AG09309 (cell line): Measurements from ENCODE around the gene CA10.

ENCODE experiments used
- DNase-seq: peaks from one replicate; pipeline ENCODE4 v3.0.0-alpha.2; 2010; ENCODE audit warnings: low read depth
- H3K4me3 ChIP-seq: 2 replicates; pipeline ENCODE4 v1.5.1; 2011; ENCODE audit warnings: mild to moderate bottlenecking, low read depth, low read length, moderate library complexity; ENCODE audit not compliant: control insufficient read depth
- CTCF ChIP-seq: IDR thresholded peaks from 2 replicates; pipeline ENCODE4 v1.5.1; 2011; ENCODE audit warnings: mild to moderate bottlenecking, low read depth, low read length, inconsistent platforms; ENCODE audit not compliant: insufficient read depth, control insufficient read depth; ENCODE audit errors: missing control alignments

The CA10 gene

GRCh38 chr17:51725185-51725584 is 433.3 kb downstream of the CA10 start:
- TF ChIP-seq CTCF: no peak
- no peak for DNase-seq
- H3K4me3 ChIP-seq: no peak overlapping the region

- no peak for TF ChIP-seq CTCF
- no peak overlapping the region for H3K4me3 ChIP-seq
- no peak for DNase-seq
Measured at GRCh38 chr17:51724043-51724580, 434.4 kb downstream of the CA10 start.

- no peak for TF ChIP-seq CTCF
- DNase-seq: no peak
- H3K4me3 ChIP-seq: no peak overlapping the region
Measured at GRCh38 chr17:51722994-51723393, 435.5 kb downstream of the CA10 start.

GRCh38 chr17:51721730-51722129 is 436.8 kb downstream of the CA10 start:
- DNase-seq: no peak
- TF ChIP-seq CTCF: no peak
- no peak overlapping the region for H3K4me3 ChIP-seq

GRCh38 chr17:51720439-51720838 is 438.1 kb downstream of the CA10 start:
- no peak for TF ChIP-seq CTCF
- no peak overlapping the region for H3K4me3 ChIP-seq
- no peak for DNase-seq

GRCh38 chr17:51718983-51719382 is 439.5 kb downstream of the CA10 start:
- TF ChIP-seq CTCF: no peak
- no peak overlapping the region for H3K4me3 ChIP-seq
- DNase-seq: no peak

- DNase-seq: no peak
- no peak for TF ChIP-seq CTCF
- H3K4me3 ChIP-seq: no peak overlapping the region
Measured at GRCh38 chr17:51711581-51711980, 446.9 kb downstream of the CA10 start.
